KOPT-K1 (cell line): ENCODE results near the gene C1orf216.

Experiments
- H3K27ac ChIP-seq: fragments of 200-600 bp; sonication (generic); 2 replicates; pipeline ENCODE4 v1.5.1; 2016; ENCODE audit warnings: antibody characterized with exemption, mild to moderate bottlenecking, low read depth, low read length; ENCODE audit not compliant: poor library complexity, severe bottlenecking
- H3K36me3 ChIP-seq: fragments of 200-600 bp; sonication (generic); 2 replicates; pipeline ENCODE4 v1.5.1; 2017; ENCODE audit warnings: antibody characterized with exemption, mild to moderate bottlenecking, low read length, moderate library complexity; ENCODE audit not compliant: insufficient read depth
- H3K9me3 ChIP-seq: fragments of 200-600 bp; sonication (generic); 2 replicates; pipeline ENCODE4 v1.5.1; 2017; ENCODE audit warnings: antibody characterized with exemption, low read length, mild to moderate bottlenecking; ENCODE audit not compliant: insufficient read depth, poor library complexity, severe bottlenecking

Gene C1orf216, protein sequence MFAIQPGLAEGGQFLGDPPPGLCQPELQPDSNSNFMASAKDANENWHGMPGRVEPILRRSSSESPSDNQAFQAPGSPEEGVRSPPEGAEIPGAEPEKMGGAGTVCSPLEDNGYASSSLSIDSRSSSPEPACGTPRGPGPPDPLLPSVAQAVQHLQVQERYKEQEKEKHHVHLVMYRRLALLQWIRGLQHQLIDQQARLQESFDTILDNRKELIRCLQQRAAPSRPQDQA

DNA sequence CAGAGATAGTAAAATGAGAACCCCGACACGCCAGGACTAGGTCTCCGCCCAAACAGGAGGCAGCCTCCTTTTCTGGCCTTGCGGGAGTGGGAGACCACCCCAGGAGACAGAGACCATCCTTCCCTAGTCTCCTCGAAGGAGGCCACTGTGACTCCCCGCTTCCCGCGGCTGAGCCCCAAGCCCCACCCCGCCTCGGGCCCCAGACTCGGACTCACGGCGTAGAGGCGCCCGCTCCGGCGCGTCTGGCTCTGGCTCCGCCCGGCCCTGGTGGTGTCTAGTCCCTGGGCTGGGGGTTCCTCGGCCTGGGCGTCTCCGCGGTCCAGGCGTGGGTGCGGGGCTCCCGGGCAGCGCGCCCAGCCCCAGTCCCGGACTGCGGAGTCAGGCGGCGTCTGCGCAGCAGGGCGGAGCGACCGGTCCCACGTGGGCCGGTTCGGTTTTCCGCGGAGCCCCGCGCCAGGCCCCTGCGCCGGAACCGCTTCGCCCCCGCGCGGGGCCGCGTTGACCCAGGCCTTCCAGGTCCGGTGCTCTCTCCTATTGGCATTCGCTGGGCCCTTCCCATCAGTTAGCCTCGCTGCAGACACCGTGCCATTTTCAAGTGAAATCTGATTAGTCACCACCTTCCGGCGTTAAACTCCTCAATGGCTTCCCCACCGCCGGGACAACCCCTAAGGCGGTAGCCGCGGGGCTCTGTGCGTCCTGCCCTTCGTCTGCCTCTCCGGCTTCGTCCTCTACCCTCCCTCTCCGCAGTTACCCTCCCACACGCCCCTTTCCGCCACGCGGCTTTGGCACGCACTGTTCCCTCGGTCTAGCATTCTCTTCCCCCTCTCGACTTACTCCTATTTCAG is at the start of gene C1orf216:
Gene C1orf216, minus strand, starts transcription at position 393 of the 845 bp plus-strand sequence. CDS start 2,563 bp downstream, outside the sequence.
- Histone ChIP-seq H3K27ac (no peak within 1 kb of the TSS), H3K9me3 (no peaks in the 10 kb centered on the region)

GRCh38 chr1:35764283-35764682 is 45.6 kb upstream of the C1orf216 start:
- Histone ChIP-seq H3K9me3 (no peaks in the 10 kb centered on the region), H3K36me3 (peaks cover 76% of the 10 kb centered on the region), H3K27ac (no peak overlapping the region)

More for the DNA sequence above, at the start of gene C1orf216:
- H3K36me3 ChIP-seq = peaks cover 74% of the 10 kb centered on the region

- Histone ChIP-seq H3K9me3 (no peaks in the 10 kb centered on the region), H3K27ac (no peak overlapping the region), H3K36me3 (peaks cover 87% of the 10 kb centered on the region)
Measured at GRCh38 chr1:35763201-35763600, 44.5 kb upstream of the C1orf216 start.

DNA sequence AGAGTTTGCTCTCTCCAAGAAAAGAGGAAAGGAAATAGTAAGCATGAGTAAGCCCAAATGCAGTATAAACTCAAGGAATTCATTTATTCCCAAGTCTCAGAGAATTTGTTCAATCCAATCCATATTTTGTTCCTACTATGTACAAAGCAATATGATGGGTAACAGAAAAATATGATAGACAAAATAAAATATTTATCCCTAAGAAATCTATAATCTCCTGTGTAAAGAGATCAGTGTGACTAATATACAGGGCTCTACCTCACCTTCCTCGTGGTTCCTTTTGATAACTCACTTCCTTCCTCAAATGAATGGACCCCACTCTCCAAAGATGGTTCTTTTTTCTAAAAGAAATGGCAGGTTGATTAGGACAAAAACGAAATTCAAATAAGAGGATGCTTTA is 43.5 kb upstream of the C1orf216 start:
- Histone ChIP-seq H3K36me3 (peaks cover 88% of the 10 kb centered on the region), H3K9me3 (no peaks in the 10 kb centered on the region), H3K27ac (no peak overlapping the region)

GRCh38 chr1:35756064-35756463 is 37.4 kb upstream of the C1orf216 start:
- peaks cover 97% of the 10 kb centered on the region for H3K36me3 ChIP-seq
- H3K9me3 ChIP-seq = no peaks in the 10 kb centered on the region
- H3K27ac ChIP-seq = no peak overlapping the region

DNA sequence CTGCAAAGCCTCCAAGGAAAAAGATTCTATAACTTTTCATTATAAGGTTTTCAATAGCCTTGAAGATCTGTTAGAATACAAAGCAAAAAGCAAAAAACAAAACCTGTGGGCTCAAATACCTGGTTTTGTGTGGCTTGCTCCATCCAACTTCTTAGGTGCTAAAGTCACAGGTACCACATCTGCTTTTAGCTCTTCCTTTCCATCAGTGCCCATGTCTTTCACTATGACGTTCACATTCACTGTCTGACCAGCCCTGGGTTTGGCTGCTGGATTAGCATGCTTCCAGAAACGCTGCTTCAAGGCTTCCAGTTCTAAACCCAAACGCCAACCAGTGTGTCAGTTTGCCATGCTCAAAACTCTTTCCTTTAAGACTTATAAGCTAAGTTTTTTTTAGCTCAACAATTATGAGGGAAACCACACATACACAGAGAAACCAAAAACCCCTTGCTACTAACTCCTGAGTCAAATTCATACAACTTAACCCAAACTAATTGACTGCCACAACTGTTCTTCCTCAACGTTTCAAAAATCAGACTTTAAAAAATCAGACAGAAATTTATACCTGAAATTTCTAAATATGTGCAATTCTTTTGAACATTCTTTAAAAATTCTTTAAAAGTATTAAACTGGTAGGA is 35.1 kb upstream of the C1orf216 start:
- H3K27ac ChIP-seq = no peak overlapping the region
- H3K36me3 ChIP-seq = peaks cover 97% of the 10 kb centered on the region
- no peaks in the 10 kb centered on the region for H3K9me3 ChIP-seq

DNA sequence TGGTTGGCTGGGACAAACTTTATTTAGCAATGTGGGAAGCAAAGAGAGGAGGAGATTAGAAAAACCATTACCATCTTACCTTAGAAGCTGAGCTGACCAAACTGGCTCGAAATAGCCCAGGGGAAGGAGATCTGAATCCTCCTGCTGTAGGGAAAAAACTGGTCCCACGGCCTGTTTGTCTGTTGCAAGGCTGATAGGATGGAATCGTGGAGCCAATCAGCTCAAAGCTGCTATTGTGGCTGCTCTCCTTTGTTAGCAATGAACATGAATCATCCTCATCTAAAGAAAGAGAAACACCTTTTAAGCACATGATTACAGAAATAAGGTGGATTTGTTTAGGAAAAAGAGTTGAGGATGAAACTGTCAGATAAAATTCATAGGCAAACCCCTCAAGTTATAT is 29.6 kb upstream of the C1orf216 start:
- H3K9me3 ChIP-seq = no peaks in the 10 kb centered on the region
- peaks cover 100% of the 10 kb centered on the region for H3K36me3 ChIP-seq
- H3K27ac ChIP-seq = no peak overlapping the region

DNA sequence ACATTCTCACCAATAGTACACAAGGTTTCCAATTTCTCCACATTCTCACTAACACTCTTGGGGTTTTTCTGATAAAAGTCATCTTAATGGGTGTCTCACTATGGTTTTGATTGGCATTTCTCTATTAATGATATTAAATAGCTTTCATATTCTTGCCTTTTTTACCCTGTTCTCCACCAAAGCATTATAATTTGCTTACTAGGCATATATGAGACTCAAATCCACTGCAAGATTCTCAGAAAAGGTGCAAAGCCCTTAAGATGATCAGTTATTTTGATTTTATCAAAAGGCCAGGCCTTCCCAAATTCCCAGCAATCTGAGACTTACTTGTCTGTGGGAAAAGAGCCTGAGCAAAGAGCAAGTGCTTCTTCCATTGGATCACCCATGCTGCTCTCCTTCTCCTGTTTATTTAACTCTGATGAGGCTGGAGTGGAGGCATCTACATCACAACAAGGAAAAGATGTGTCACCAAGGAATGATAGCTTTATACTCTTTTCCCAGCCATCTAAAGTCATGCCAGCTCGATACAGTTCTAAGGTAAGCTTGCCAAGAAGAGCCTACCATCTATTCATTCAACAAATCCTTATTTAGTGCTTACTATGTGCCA is 26.5 kb upstream of the C1orf216 start:
- no peaks in the 10 kb centered on the region for H3K9me3 ChIP-seq
- no peak overlapping the region for H3K27ac ChIP-seq
- peaks cover 100% of the 10 kb centered on the region for H3K36me3 ChIP-seq

GRCh38 chr1:35737120-35737519 is 18.4 kb upstream of the C1orf216 start:
- H3K9me3 ChIP-seq = no peaks in the 10 kb centered on the region
- peaks cover 100% of the 10 kb centered on the region for H3K36me3 ChIP-seq
- H3K27ac ChIP-seq = no peak overlapping the region

- Histone ChIP-seq H3K9me3 (no peaks in the 10 kb centered on the region), H3K27ac (no peak overlapping the region), H3K36me3 (peaks cover 100% of the 10 kb centered on the region)
Measured at GRCh38 chr1:35727434-35728040, 8.9 kb upstream of the C1orf216 start.

DNA sequence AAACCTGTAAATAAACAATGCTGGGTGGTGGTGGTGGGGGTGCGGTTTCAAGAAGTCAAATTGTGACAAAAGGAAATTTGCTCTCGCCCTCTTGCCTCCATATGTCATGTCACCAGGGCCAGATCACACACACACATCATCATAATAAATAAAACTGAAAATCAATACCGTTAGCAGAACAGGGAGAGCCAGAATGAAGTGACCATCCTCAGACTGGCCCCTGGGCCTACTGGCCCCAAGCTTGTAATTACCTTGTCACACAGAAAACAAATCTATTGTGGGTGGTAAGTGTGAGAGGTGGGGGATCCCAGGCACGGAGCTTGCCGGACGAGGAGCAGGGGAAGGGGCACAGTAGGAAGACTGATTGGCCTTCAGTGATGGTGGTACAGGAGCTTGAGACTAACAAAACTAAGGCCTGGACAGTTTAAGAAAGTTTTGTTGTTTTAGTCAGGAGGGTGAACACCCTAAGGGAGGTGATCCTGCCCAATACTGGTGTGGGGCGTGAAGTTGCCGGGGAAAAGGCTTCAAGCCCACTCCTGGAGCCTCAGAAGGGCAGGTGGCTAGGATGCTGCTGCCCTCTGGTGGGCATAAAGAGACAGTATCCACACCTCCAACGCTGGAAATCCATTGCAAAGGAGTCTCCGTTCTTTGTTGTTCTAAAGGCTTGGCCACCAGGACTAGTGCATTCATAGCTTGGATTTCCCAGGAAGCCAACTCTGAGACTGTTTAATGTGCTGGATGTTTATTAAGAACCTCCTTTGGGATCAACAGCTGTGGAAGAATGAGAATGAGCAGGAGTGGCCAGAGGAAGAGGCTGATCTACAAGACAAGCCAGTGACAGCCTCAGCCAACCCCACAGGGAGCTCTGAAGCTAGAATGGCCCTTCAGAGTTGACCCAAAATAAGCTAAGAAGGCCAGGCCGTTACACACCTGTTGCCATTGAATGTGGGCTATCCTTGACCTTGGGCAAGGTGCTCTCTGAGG is 8.1 kb upstream of the C1orf216 start:
- Histone ChIP-seq H3K27ac (no peak overlapping the region), H3K36me3 (peaks cover 98% of the 10 kb centered on the region), H3K9me3 (no peaks in the 10 kb centered on the region)

DNA sequence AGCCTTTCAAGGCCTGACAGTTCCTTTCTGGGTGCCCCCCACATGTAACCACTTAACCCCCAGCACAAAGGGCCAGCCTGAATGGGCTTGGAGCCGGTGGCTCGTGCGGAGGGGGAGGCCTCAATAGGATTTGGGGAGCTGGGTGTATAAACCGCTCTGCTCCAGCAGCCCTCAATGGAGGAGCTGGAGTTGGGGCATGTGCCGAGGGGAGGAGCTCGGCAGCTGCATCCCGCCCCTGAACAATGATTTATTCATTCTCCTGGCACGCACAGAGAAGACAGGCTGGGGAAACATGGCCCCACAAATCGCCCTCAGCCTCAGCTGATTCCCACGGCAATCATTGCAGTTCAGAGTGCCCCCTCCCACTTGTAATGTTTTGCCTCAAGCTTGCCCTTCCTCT is 6.9 kb upstream of the C1orf216 start:
- Histone ChIP-seq H3K9me3 (no peaks in the 10 kb centered on the region), H3K36me3 (peaks cover 98% of the 10 kb centered on the region), H3K27ac (no peak overlapping the region)

DNA sequence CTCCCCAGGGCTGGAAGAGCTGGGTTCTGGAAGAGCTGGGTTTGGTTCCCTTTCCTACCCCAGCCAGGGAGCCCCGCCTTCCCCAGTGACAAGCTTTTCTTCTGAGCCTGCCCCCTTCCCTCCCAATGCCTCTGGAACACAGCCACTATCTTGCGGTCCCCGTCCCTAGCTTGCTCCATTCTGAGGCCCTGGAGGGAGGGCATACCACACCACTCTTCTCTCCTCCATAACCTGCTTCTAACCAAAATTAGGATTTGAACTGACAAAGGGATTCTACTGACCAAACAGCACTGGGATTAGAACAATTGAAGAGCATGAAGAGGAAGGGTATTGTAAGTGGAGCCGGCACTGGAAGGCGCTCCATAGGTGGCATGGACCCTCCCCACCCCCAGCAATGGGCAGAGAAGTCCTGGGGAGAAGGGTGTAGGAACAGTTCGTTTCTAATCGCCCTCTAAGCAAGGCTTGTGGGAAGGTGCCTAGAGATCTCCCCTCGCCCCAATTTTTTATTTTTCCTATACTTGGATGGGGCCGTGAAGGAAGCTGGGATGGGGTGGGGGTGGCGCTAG is 690 bp downstream of the C1orf216 start:
- Histone ChIP-seq H3K36me3 (peaks cover 73% of the 10 kb centered on the region), H3K27ac (no peak overlapping the region), H3K9me3 (no peaks in the 10 kb centered on the region)
